HEK293 (cell line): ENCODE measurements around the gene PAX2.
A peak's percentile ranks its signal among the peaks of the same experiment; 100 is the strongest.

Experiments used
- CTCF ChIA-PET: fragments of 350-600 bp; formaldehyde crosslinking; extraction: SDS; loops from one replicate; lab custom pipeline; 2021; ENCODE audit warnings: antibody characterized with exemption; lab: Yijun Ruan, JAX
- POLR2A ChIA-PET: fragments of 300-600 bp; formaldehyde crosslinking; extraction: SDS; loops from one replicate; lab custom pipeline; 2020; ENCODE audit warnings: antibody characterized with exemption, inconsistent platforms; lab: Yijun Ruan, JAX
- H3K27ac ChIP-seq: fragments of 200-500 bp; sonication (Bioruptor generic); 2 replicates; pipeline ENCODE4 v1.5.1; 2014; ENCODE audit warnings: low read depth, low read length, control low read depth, inconsistent platforms; ENCODE audit errors: extremely low read depth
- H3K36me3 ChIP-seq, 2 experiments: fragments of 200-500 bp in 1 of 2; sonication (Bioruptor generic) in 1 of 2; 1 replicate in 1 of 2; 2 replicates in 1 of 2; pipeline ENCODE4 v1.5.1; 2014 to 2017; ENCODE audit warnings: inconsistent platforms in 2 of 2, low read length in 2 of 2; ENCODE audit not compliant: control insufficient read depth in 2 of 2, insufficient read depth in 1 of 2
- H3K4me1 ChIP-seq: fragments of 200-500 bp; sonication (Bioruptor generic); 2 replicates; pipeline ENCODE4 v1.5.1; 2014; ENCODE audit warnings: mild to moderate bottlenecking, low read length, inconsistent platforms; ENCODE audit not compliant: control insufficient read depth, insufficient read depth
- H3K4me3 ChIP-seq: 2 replicates; pipeline ENCODE4 v1.5.1; 2011; ENCODE audit warnings: low read depth, mild to moderate bottlenecking, control low read depth, low read length, moderate library complexity
- H3K9me3 ChIP-seq: fragments of 200-500 bp; sonication (Bioruptor generic); 2 replicates; pipeline ENCODE4 v1.5.1; 2014; ENCODE audit warnings: low read depth, low read length, inconsistent platforms; ENCODE audit not compliant: control insufficient read depth, insufficient read depth
- EGR2 ChIP-seq: fragments of 450-650 bp; formaldehyde crosslinking; IDR thresholded peaks from 2 replicates; pipeline ENCODE4 v1.5.1; 2016; ENCODE audit warnings: low read depth, missing biosample characterization, missing genetic modification characterization
- GLIS1 ChIP-seq: fragments of 450-650 bp; formaldehyde crosslinking; IDR thresholded peaks from 2 replicates; pipeline ENCODE4 v1.5.1; 2016; ENCODE audit warnings: missing biosample characterization, missing genetic modification characterization
- HIC1 ChIP-seq: fragments of 450-650 bp; formaldehyde crosslinking; IDR thresholded peaks from 2 replicates; pipeline ENCODE4 v1.5.1; 2016; ENCODE audit warnings: missing biosample characterization, missing genetic modification characterization
- KLF1 ChIP-seq: fragments of 450-650 bp; formaldehyde crosslinking; IDR thresholded peaks from 2 replicates; pipeline ENCODE4 v1.5.1; 2016; ENCODE audit warnings: missing biosample characterization, missing genetic modification characterization
- KLF17 ChIP-seq: fragments of 450-650 bp; formaldehyde crosslinking; IDR thresholded peaks from 2 replicates; pipeline ENCODE4 v1.5.1; 2016; ENCODE audit warnings: missing biosample characterization, missing genetic modification characterization
- PRDM1 ChIP-seq: fragments of 450-650 bp; formaldehyde crosslinking; IDR thresholded peaks from 2 replicates; pipeline ENCODE4; 2016; ENCODE audit warnings: missing biosample characterization, missing genetic modification characterization
- PRDM6 ChIP-seq: fragments of 450-650 bp; formaldehyde crosslinking; IDR thresholded peaks from 2 replicates; pipeline ENCODE4 v1.5.1; 2017; ENCODE audit warnings: missing biosample characterization, missing genetic modification characterization
- SETDB1 ChIP-seq: IDR thresholded peaks from one replicate; pipeline ENCODE4 v1.6.1; 2017; ENCODE audit warnings: mild to moderate bottlenecking, low read length, moderate library complexity, mixed read lengths; ENCODE audit not compliant: insufficient read length
- TCF7L2 ChIP-seq: IDR thresholded peaks from 2 replicates; pipeline ENCODE4 v1.6.1; 2011; ENCODE audit warnings: low read depth, mild to moderate bottlenecking, inconsistent platforms, low read length, moderate library complexity, borderline replicate concordance
- TRIM28 ChIP-seq: IDR thresholded peaks from 2 replicates; pipeline ENCODE4 v1.6.1; 2011; ENCODE audit warnings: low read length, control low read depth, borderline replicate concordance
- WT1 ChIP-seq: fragments of 450-650 bp; formaldehyde crosslinking; IDR thresholded peaks from 2 replicates; pipeline ENCODE4 v1.5.1; 2016; ENCODE audit warnings: missing biosample characterization, missing genetic modification characterization
- ZBTB21 ChIP-seq: fragments of 450-650 bp; formaldehyde crosslinking; IDR thresholded peaks from 2 replicates; pipeline ENCODE4 v1.5.1; 2017; ENCODE audit warnings: missing biosample characterization, missing genetic modification characterization
- ZBTB7A ChIP-seq: fragments of 450-650 bp; formaldehyde crosslinking; IDR thresholded peaks from 2 replicates; pipeline ENCODE4 v1.5.1; 2016; ENCODE audit warnings: low read depth, missing biosample characterization, missing genetic modification characterization
- ZFHX2 ChIP-seq: fragments of 450-650 bp; formaldehyde crosslinking; conservative IDR thresholded peaks from 2 replicates; pipeline ENCODE4 v1.5.1; 2016; ENCODE audit warnings: missing biosample characterization, missing genetic modification characterization
- ZNF2 ChIP-seq: fragments of 450-650 bp; formaldehyde crosslinking; IDR thresholded peaks from 2 replicates; pipeline ENCODE4 v1.5.1; 2016; ENCODE audit warnings: missing biosample characterization, missing genetic modification characterization
- ZNF248 ChIP-seq: fragments of 450-650 bp; formaldehyde crosslinking; IDR thresholded peaks from 2 replicates; pipeline ENCODE4 v1.5.1; 2017; ENCODE audit warnings: missing biosample characterization, missing genetic modification characterization
- ZNF404 ChIP-seq: fragments of 450-650 bp; formaldehyde crosslinking; IDR thresholded peaks from 2 replicates; pipeline ENCODE4 v1.5.1; 2017; ENCODE audit warnings: missing biosample characterization, missing genetic modification characterization
- ZNF416 ChIP-seq: fragments of 450-650 bp; formaldehyde crosslinking; IDR thresholded peaks from 2 replicates; pipeline ENCODE4 v1.5.1; 2016; ENCODE audit warnings: missing biosample characterization, missing genetic modification characterization
- ZNF544 ChIP-seq: fragments of 450-650 bp; formaldehyde crosslinking; IDR thresholded peaks from 2 replicates; pipeline ENCODE4 v1.5.0; 2017; ENCODE audit warnings: missing biosample characterization, missing genetic modification characterization
- ZNF658 ChIP-seq: fragments of 450-650 bp; formaldehyde crosslinking; IDR thresholded peaks from 2 replicates; pipeline ENCODE4; 2016; ENCODE audit warnings: missing biosample characterization, missing genetic modification characterization
- ZNF701 ChIP-seq: fragments of 450-650 bp; formaldehyde crosslinking; IDR thresholded peaks from 2 replicates; pipeline ENCODE4 v1.5.1; 2016; ENCODE audit warnings: missing biosample characterization, missing genetic modification characterization

Gene PAX2

GRCh38 chr10:100806356-100806645 lies 60.9 kb downstream of the PAX2 start (continued):
- TF ChIP-seq PRDM6 (tag by site-specific recombination) (no peak), ZNF404 (no peak)
- TF ChIP-seq, all 188 proteins: peak for 0

- H3K27ac ChIP-seq = no peak overlapping the region
- no peaks in the 10 kb centered on the region for H3K9me3 ChIP-seq
- POLR2A ChIA-PET = no interaction called here
- CTCF ChIA-PET = interaction anchor here (0.6 to 0.7 kb wide), 3 partner anchors 62 to 235 kb away, joined by 3 read pairs; no protein-coding TSS in a partner anchor
- H3K4me3 ChIP-seq = no peak overlapping the region
- H3K4me1 ChIP-seq = 0 out of 2 replicates have a peak, but pooled peaks cover 4% of the 10 kb centered on the region
- H3K36me3 ChIP-seq = peaks cover 0 to 6% of the 10 kb centered on the region in 2 experiments; a peak in 1 of 3 replicates
- TF ChIP-seq ZBTB21 (tag by site-specific recombination) = no peak
- TF ChIP-seq EGR2 (tag by site-specific recombination) = peak; percentile 100
- peak; percentile 96 for TF ChIP-seq KLF1
- peak; percentile 68; the same call in 1 of the 2 replicates for TF ChIP-seq KLF17 (tag by site-specific recombination)
- TF ChIP-seq PRDM1 (tag by site-specific recombination) = no peak
- TF ChIP-seq ZFHX2 (tag by site-specific recombination) = peak; percentile 100
Measured at GRCh38 chr10:100807241-100807951, 62.0 kb downstream of the PAX2 start.

GRCh38 chr10:100808876-100809275 lies 63.5 kb downstream of the PAX2 start:
- Histone ChIP-seq H3K36me3 (peaks cover 0 to 6% of the 10 kb centered on the region in 2 experiments; a peak in 1 of 3 replicates), H3K4me1 (0 out of 2 replicates have a peak, but pooled peaks cover under 1% of the 10 kb centered on the region), H3K9me3 (no peaks in the 10 kb centered on the region), H3K27ac (no peak overlapping the region), H3K4me3 (no peak overlapping the region)
- ChIA-PET POLR2A (no interaction called here), CTCF (no interaction called here)
- no peak for TF ChIP-seq SETDB1
- TF ChIP-seq ZNF544 (tag by site-specific recombination) = no peak
- TF ChIP-seq TRIM28 = no peak
- TF ChIP-seq ZNF658 (tag by site-specific recombination) = no peak
- no peak for TF ChIP-seq ZNF2 (tag by site-specific recombination)
- TF ChIP-seq WT1 (tag by site-specific recombination) = no peak
- no peak for TF ChIP-seq ZBTB7A (tag by site-specific recombination)
- no peak for TF ChIP-seq HIC1 (tag by site-specific recombination)
- TF ChIP-seq GLIS1 (tag by site-specific recombination) = no peak
- TF ChIP-seq ZNF416 (tag by site-specific recombination) = no peak
- TF ChIP-seq TCF7L2 = no peak
- TF ChIP-seq ZNF248 = no peak
- TF ChIP-seq ZNF701 (tag by site-specific recombination) = no peak
- TF ChIP-seq ZNF404 = no peak
